BJ (cell line): ENCODE data around the gene LGALS1. TPM values are rescaled to one million over a fixed set of nuclear protein-coding genes. Genes with fewer than 3 reads are reported as not detected.

ENCODE experiments used
- CTCF ChIA-PET: fragments of 350-600 bp; formaldehyde crosslinking; extraction: SDS; loops from one replicate; lab custom pipeline; 2021; ENCODE audit warnings: antibody characterized with exemption, inconsistent platforms; lab: Yijun Ruan, JAX
- POLR2A ChIA-PET: fragments of 300-600 bp; sonication (Branson Sonifier 250); formaldehyde crosslinking; extraction: SDS; loops from one replicate; lab custom pipeline; 2021; ENCODE audit warnings: antibody characterized with exemption; lab: Charles Lee
- DNase-seq: peaks from one replicate; pipeline ENCODE4 v3.0.0-alpha.2; 2011; ENCODE audit warnings: low read depth
- H3K27me3 ChIP-seq: 2 replicates; pipeline ENCODE4 v1.6.0; 2011; ENCODE audit warnings: low read length; ENCODE audit not compliant: control insufficient read depth, insufficient read depth
- H3K36me3 ChIP-seq: 2 replicates; pipeline ENCODE4 v1.5.1; 2011; ENCODE audit warnings: low read length; ENCODE audit not compliant: control insufficient read depth, insufficient read depth
- H3K4me3 ChIP-seq: 2 replicates; pipeline ENCODE4 v1.5.1; 2011; ENCODE audit warnings: low read depth, mild to moderate bottlenecking, control low read depth, low read length
- polyA plus RNA-seq: library from polyadenylated mRNA; depleted of rRNA; stranded (reverse); fragments of >200 nt; gene quantifications from 2 replicates; pipeline ENCODE4 v1.2.3, GENCODE V29; 2011
- TF ChIP-seq, protein P1 (sequence below): IDR thresholded peaks from 2 replicates; pipeline ENCODE4 v1.5.1; 2011; ENCODE audit warnings: low read depth, mild to moderate bottlenecking, control low read depth, inconsistent platforms, low read length, moderate library complexity; ENCODE audit not compliant: insufficient read depth

The LGALS1 gene
- polyA plus RNA-seq, 1 experiment: 9,083 TPM

DNA sequence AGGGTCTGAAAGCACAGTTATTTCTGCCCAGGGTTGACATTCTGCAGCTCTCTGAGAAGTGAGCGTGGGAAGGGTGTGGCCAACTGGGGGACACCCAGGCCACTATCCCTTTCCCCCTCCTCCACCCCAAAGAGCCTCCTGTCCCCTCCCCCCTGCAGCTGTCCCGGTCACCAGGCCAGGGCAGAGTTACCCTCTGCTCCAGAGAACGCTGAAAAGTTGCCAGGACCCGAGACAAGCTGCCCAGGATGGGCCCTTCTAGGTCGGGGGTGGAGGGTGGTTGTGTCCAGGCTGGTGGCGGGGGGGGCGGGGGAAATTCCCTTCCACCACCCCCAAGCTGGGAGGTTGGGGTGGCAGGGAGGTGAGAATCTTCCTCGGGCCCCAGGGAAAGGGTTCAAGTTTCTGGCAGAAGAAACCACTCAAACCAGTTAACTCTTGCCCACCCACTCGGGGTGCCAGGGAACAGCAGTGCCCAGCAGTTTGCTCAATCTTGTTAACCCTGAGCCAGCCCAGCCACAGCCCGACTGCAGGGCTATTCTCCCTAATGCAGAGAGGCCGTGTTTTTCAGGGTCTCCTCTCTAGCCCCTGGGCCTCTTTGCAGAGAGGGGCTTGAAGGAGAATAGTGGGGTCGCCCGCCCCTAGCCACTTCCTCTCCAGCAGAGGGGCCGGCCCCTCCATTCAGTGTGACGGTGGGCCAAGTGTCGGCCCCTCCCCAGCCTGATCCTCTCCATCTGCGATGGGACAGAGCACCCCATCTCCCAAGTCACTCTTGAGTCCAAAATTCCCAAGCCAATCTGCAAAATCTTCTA lies 697 bp downstream of the LGALS1 start:
- CTCF ChIA-PET: interaction anchor here (1.0 to 15.5 kb wide), 7 partner anchors 15 to 116 kb away, joined by 3 to 265 read pairs (median 5); partner anchors contain the start of gene SH3BP1
- peaks cover 17% of the 10 kb centered on the region for H3K36me3 ChIP-seq
- POLR2A ChIA-PET: interaction anchor here (0.7 to 2.1 kb wide), 7 partner anchors 15 to 132 kb away, joined by 3 to 16 read pairs (median 10); partner anchors contain the start of genes GCAT, GGA1 and PDXP
- TF ChIP-seq, protein P1, sequence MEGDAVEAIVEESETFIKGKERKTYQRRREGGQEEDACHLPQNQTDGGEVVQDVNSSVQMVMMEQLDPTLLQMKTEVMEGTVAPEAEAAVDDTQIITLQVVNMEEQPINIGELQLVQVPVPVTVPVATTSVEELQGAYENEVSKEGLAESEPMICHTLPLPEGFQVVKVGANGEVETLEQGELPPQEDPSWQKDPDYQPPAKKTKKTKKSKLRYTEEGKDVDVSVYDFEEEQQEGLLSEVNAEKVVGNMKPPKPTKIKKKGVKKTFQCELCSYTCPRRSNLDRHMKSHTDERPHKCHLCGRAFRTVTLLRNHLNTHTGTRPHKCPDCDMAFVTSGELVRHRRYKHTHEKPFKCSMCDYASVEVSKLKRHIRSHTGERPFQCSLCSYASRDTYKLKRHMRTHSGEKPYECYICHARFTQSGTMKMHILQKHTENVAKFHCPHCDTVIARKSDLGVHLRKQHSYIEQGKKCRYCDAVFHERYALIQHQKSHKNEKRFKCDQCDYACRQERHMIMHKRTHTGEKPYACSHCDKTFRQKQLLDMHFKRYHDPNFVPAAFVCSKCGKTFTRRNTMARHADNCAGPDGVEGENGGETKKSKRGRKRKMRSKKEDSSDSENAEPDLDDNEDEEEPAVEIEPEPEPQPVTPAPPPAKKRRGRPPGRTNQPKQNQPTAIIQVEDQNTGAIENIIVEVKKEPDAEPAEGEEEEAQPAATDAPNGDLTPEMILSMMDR: no peak
- DNase-seq: no peak
- peak overlapping the region; percentile 93 for H3K4me3 ChIP-seq
- H3K27me3 ChIP-seq: no peaks in the 10 kb centered on the region

DNA sequence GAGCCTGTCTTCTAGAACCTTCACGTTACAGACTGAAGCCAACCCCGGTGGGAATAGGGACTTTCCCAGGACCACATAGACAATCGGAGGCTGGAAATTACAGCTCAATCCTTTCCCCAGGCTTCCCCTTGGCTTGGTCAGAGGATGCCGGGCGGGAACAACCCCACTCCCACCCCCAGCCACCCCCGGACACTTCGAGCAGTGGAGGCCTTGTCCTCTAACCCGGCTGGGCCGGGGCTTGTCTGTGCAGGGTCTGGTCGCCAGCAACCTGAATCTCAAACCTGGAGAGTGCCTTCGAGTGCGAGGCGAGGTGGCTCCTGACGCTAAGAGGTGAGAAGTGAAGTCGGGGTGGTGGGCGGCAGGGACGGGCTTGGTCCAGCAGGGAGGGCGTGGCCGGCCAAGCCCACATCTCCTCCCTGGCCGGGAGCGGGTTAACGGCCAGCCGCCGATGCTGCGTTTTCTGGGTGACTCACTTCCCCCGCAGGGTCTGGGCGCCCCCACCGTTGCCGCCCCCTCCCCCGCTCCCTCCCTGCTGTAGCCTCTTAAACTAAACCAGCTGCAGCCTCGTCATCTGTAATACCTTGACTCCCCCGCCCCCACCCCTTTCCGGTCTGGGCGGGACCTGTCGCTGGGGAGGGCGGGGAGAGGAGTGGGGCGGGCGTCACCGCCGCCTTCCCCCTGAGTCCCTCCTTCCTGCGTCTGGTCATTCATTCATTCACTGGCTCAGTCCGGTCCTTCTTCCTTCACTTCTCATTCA lies 1.5 kb downstream of the LGALS1 start:
- no peaks in the 10 kb centered on the region for H3K27me3 ChIP-seq
- peak; percentile 87 for DNase-seq
- CTCF ChIA-PET: interaction anchor here (0.6 to 15.5 kb wide), 4 partner anchors 16 to 51 kb away, joined by 3 to 265 read pairs (median 4); partner anchors contain the start of gene SH3BP1
- H3K36me3 ChIP-seq: peaks cover 17% of the 10 kb centered on the region
- POLR2A ChIA-PET: interaction anchor here (0.6 to 2.0 kb wide), 4 partner anchors 19 to 132 kb away, joined by 3 to 19 read pairs (median 15); partner anchors contain the start of genes GGA1 and PDXP
- TF ChIP-seq, protein P1: no peak
- H3K4me3 ChIP-seq: peak overlapping the region; percentile 93

- ChIA-PET CTCF (interaction anchor here (1.0 to 15.5 kb wide), 3 partner anchors 16 to 40 kb away, joined by 3 to 265 read pairs (median 6); partner anchors contain the start of gene SH3BP1), POLR2A (interaction anchor here (0.6 to 0.7 kb wide), 2 partner anchors 19 to 131 kb away, joined by 14 to 19 read pairs; partner anchors contain the start of gene PDXP)
- H3K36me3 ChIP-seq: peaks cover 17% of the 10 kb centered on the region
- H3K27me3 ChIP-seq: no peaks in the 10 kb centered on the region
- DNase-seq: no peak
- TF ChIP-seq, protein P1: no peak
- peak overlapping the region; percentile 93 for H3K4me3 ChIP-seq
Observed at GRCh38 chr22:37677493-37677974, 2.1 kb downstream of the LGALS1 start.

DNA sequence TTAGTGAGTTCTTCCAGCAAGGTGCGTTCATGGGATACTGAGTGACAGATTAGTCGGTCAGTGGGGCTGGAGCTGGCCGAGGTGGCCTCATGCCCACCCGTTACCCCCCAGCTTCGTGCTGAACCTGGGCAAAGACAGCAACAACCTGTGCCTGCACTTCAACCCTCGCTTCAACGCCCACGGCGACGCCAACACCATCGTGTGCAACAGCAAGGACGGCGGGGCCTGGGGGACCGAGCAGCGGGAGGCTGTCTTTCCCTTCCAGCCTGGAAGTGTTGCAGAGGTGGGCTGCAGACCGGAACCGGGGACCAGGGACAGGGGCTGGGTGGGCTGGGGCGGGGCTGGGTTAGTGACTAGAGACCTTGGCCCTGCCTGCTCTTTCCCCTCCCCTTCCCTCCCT lies 2.9 kb downstream of the LGALS1 start:
- ChIA-PET POLR2A (no interaction called here), CTCF (interaction anchor here (1.7 to 15.5 kb wide), 2 partner anchors 17 to 34 kb away, joined by 6 to 265 read pairs; partner anchors contain the start of gene SH3BP1)
- TF ChIP-seq, protein P1: no peak
- Histone ChIP-seq H3K4me3 (peak overlapping the region; percentile 93), H3K27me3 (no peaks in the 10 kb centered on the region), H3K36me3 (peaks cover 17% of the 10 kb centered on the region)
- no peak for DNase-seq
